Immature natural killer cell (primary cell): ENCODE data around the gene RAD51B. TPM values are rescaled to one million over a fixed set of nuclear protein-coding genes. Genes with fewer than 3 reads are reported as not detected.

Experiments
- DNase-seq, 3 donors: peaks; one replicate each; pipeline ENCODE4 v3.0.0; 2022; ENCODE audit warnings: mixed read lengths in 1 of 3
- H3K27ac Mint-ChIP-seq, 6 donors: one replicate each; pipeline ENCODE4 v1.8.0; 2020; ENCODE audit warnings: mixed read lengths in 6 of 6, mild to moderate bottlenecking in 5 of 6, inconsistent platforms in 4 of 6, moderate library complexity in 3 of 6
- H3K27me3 Mint-ChIP-seq, 3 donors: one replicate each; pipeline ENCODE4 v1.8.0; 2020 to 2021; ENCODE audit warnings: low read depth in 3 of 3, mild to moderate bottlenecking in 3 of 3, mixed read lengths in 3 of 3, moderate library complexity in 3 of 3, inconsistent platforms in 1 of 3
- H3K36me3 Mint-ChIP-seq, 3 donors: one replicate each; pipeline ENCODE4 v1.8.0; 2020; ENCODE audit warnings: mixed read lengths in 3 of 3, inconsistent platforms in 2 of 3, mild to moderate bottlenecking in 2 of 3
- H3K4me1 Mint-ChIP-seq, 2 donors: one replicate each; pipeline ENCODE4 v1.8.0; 2020; ENCODE audit warnings: inconsistent platforms in 2 of 2, mild to moderate bottlenecking in 2 of 2, mixed read lengths in 2 of 2, moderate library complexity in 1 of 2
- H3K4me3 Mint-ChIP-seq, 5 donors: one replicate each; pipeline ENCODE4 v1.8.0; 2020; ENCODE audit warnings: mild to moderate bottlenecking in 5 of 5, mixed read lengths in 5 of 5, inconsistent platforms in 3 of 5, moderate library complexity in 3 of 5
- H3K9me3 Mint-ChIP-seq, 6 donors: one replicate each; pipeline ENCODE4 v1.8.0; 2020; ENCODE audit warnings: mild to moderate bottlenecking in 6 of 6, mixed read lengths in 6 of 6, inconsistent platforms in 4 of 6, moderate library complexity in 3 of 6
- polyA plus RNA-seq, 3 donors: library from polyadenylated mRNA; unstranded; fragments of 300-500 nt; fragmentation: Illumina TruSeq; gene quantifications; one replicate each; pipeline ENCODE4 v1.2.3, GENCODE V29; 2021

The RAD51B gene
- polyA plus RNA-seq, 3 donors from 2014 or later, result 17.6 to 20.8 (median 17.7) TPM

DNA sequence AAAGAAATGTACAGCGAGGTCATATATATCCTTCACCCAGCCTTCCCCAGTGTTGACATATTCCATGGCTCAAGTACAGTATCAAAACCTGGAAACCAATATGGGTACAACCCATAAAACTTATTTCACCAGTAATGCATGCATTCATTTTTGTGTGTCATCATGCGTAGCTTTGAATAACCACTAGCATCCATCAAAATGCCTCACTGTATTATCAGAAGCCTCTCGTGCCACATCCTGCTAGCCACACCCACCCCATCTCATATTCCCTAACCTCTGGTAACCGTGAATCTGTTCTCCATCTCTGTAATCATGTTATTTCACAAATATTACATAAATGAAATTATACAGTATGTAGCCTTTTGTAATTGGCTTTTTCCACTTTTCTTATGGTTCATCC is 314.3 kb downstream of the RAD51B start:
- H3K4me1 Mint-ChIP-seq, result peaks cover 0 to 2% of the 10 kb centered on the region in 2 donors

DNA sequence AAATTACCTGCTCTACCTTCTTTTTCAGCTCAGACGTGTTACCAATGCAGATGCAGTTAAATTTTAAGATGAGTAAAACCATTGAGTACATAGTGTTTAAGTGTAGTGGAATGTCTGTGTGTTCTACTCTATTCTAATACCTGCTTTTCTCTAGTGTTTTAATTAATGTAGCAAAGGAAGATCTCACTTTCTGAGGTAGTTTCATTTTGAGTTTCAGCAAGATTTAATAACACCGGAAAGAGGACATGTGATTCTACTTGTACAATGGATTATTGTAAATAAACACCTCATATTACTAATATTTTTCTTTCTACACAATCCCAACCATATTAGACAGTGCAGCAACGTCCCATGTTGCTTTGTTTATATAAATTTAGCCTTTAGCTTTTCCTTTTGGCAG is 315.4 kb downstream of the RAD51B start:
- Mint-ChIP-seq H3K27ac (no peak overlapping the region), H3K4me3 (no peak overlapping the region), H3K9me3 (no peaks in the 10 kb centered on the region), H3K36me3 (no peaks in the 10 kb centered on the region), H3K4me1 (peaks cover 0 to 2% of the 10 kb centered on the region in 2 donors), H3K27me3 (peaks cover 0 to 3% (median 1%) of the 10 kb centered on the region in 3 donors)
- DNase-seq, result no peak

More for the DNA sequence above, 314.3 kb downstream of the RAD51B start:
- no peak for DNase-seq
- Mint-ChIP-seq H3K9me3 (no peaks in the 10 kb centered on the region), H3K4me3 (no peak overlapping the region), H3K27me3 (peaks cover 0 to 3% (median 1%) of the 10 kb centered on the region in 3 donors), H3K36me3 (no peaks in the 10 kb centered on the region), H3K27ac (no peak overlapping the region)

DNA sequence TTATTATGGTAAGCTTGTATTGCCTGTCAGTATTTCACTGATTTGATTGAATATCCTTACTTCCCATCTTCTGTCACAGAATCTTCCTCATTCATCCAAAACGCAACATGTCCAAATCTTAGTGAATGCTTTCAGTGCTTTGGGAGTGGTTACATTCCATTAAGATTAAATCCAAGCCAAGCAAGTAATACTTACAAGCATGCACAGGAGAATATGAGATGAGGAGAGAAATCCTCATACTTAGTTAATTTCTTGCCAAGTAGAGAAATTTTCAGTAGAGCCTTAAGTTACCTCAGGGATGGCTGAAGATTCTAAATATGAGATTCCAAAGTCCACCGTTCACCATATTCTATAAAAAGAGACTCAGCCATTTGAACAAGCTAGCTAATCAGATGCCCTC is 316.0 kb downstream of the RAD51B start:
- Mint-ChIP-seq H3K4me1 (peaks cover 0 to 2% of the 10 kb centered on the region in 2 donors), H3K4me3 (no peak overlapping the region), H3K27ac (no peak overlapping the region), H3K27me3 (peaks cover 0 to 3% (median 1%) of the 10 kb centered on the region in 3 donors), H3K9me3 (no peaks in the 10 kb centered on the region), H3K36me3 (peaks cover 0 to 2% (median 0%) of the 10 kb centered on the region in 3 donors)
- DNase-seq, result no peak

DNA sequence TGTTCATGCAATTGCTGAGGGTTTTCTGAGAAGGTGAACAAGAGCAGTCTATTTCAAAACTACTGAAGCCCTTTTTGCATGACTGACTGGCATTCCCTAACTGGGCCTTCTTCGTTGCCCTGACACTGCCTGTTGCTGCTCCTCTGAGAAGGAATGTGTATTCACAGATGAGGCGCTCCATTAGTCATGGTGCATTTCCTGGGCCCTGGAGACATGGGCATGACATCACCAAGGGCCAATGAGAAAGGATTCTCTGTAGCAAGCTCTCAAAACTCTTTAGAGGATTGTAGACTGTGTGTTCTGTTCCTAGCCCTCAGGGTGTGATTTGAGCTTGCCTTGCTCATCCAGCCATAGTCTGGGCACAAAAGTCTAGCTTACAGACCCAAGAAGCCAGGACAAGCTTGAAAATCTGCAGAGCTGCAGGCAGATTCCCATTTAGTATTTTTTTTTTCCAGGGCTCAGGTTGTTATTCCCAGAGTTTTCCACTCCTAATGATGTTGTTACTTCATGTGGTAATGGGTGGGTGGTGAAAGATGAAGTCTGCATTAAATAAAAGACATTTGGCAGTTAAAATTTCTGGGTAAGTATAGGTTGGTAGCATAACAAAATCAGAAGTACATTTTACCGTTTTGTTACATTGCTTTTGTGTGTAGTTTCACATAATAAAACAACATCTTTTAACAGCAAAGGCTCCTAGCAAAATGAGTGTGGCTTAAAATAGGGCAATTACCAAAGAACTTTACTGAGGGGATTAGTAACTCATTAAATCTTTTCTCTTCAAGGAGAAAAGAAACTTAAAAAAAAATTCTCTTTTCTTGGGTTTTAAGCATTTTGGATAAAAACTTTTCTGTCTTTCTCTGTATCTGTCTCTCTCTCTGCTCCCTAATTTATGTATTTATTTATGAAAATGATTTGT is 318.4 kb downstream of the RAD51B start:
- Mint-ChIP-seq H3K27ac (no peak overlapping the region), H3K4me1 (peaks cover under 1 to 2% of the 10 kb centered on the region in 2 donors), H3K9me3 (no peaks in the 10 kb centered on the region), H3K27me3 (peaks cover 0 to 3% (median 1%) of the 10 kb centered on the region in 3 donors), H3K36me3 (peaks cover 0 to 3% (median 0%) of the 10 kb centered on the region in 3 donors), H3K4me3 (no peak overlapping the region)
- DNase-seq, result no peak

DNA sequence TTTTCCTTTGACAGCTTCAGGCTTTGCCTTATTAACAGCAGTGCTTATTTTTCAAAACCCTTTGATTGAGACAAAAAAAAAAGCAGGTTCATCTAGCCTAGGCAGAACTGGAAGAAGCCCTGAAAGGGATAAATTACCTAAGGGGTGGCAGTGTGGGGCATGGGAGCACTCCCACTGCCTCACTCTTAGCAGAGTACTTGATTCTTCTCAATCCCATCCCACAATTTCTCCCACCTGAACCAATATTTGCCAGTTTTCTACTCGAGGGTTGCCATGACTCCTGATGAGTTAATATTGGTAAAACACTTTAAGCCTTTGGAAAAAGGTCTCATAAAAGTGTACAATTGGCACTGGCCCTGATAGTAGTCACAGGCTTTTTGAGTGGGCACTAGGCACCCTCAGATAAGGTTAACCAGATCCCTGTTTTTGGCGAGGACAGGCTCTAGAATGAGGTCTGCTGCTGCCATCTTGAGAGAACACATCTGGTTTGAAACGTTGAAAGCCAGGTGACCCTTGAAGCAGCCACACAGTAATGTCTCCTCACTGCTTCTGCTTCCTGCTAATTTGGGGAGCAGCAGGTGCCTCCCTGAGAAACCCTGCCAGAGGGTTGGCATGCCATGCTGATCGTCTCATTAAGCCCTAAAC is 320.0 kb downstream of the RAD51B start:
- H3K27me3 Mint-ChIP-seq, result peaks cover under 1 to 4% (median 3%) of the 10 kb centered on the region in 3 donors
- no peak overlapping the region for H3K27ac Mint-ChIP-seq
- no peaks in the 10 kb centered on the region for H3K9me3 Mint-ChIP-seq

DNA sequence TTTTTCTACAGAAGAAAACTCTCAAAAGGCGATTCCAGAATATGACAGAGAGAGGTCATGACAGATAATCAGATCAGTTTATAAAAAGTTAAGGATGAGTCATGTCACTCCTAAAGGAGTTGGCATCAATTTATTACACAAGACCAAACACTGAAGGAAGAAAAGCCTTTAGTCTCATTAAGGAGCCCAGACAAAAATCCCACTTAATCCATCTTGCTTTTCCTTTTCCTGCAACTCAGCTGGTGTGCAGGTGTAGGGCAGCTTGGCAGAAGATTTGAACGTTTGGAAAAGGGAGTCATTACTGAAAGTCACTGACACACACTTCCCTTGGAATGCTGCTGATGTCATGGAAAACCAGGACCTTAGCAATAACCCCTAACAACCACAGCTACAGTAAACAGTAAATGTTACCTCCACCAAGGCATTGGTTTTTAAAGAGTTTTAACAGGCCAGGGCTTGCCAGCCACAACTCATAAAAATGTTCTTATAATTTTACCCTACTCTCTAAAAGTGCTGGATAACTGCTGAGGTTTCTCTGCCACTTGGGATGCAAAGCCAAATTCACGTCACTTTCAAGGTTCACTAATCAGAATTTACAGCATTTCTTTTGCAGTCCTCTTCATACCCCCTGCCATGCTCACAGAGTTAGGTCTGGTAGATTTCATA is 320.6 kb downstream of the RAD51B start:
- H3K4me3 Mint-ChIP-seq, result no peak overlapping the region
- H3K27ac Mint-ChIP-seq, result no peak overlapping the region
- peaks cover 0 to 3% (median 0%) of the 10 kb centered on the region in 3 donors for H3K36me3 Mint-ChIP-seq
- no peaks in the 10 kb centered on the region for H3K9me3 Mint-ChIP-seq
- no peak for DNase-seq
- H3K4me1 Mint-ChIP-seq, result peaks cover 7 to 21% of the 10 kb centered on the region in 2 donors
- H3K27me3 Mint-ChIP-seq, result peaks cover 0 to 4% (median 3%) of the 10 kb centered on the region in 3 donors

More for the DNA sequence above, 320.0 kb downstream of the RAD51B start:
- DNase-seq, result no peak
- Mint-ChIP-seq H3K4me3 (no peak overlapping the region), H3K4me1 (peaks cover 9 to 16% of the 10 kb centered on the region in 2 donors), H3K36me3 (peaks cover 0 to 3% (median 0%) of the 10 kb centered on the region in 3 donors)

DNA sequence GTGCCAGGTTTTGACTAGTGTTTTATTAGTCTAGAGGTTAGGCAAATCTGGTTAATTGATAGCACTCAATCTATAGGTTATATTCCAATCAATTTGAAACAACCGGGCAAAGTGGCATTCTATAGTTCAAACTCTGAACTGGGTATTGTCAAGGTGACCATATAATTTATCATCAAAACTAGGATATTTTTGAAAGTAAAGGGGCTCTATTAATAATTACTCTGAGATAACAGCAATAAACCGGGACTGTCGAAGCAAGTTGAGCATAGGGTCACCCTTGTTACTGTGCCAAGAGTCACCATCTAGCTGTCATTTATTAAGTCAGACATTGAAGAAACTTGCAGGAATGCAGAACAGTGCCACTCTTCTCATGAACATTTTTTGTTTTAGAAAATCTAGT is 321.2 kb downstream of the RAD51B start:
- H3K36me3 Mint-ChIP-seq, result peaks cover 0 to 3% (median 0%) of the 10 kb centered on the region in 3 donors
- H3K27ac Mint-ChIP-seq, result no peak overlapping the region
- DNase-seq, result no peak
- peaks cover 0 to 4% (median 3%) of the 10 kb centered on the region in 3 donors for H3K27me3 Mint-ChIP-seq
- H3K9me3 Mint-ChIP-seq, result no peaks in the 10 kb centered on the region
- H3K4me3 Mint-ChIP-seq, result no peak overlapping the region
- H3K4me1 Mint-ChIP-seq, result peaks cover 7 to 21% of the 10 kb centered on the region in 2 donors

DNA sequence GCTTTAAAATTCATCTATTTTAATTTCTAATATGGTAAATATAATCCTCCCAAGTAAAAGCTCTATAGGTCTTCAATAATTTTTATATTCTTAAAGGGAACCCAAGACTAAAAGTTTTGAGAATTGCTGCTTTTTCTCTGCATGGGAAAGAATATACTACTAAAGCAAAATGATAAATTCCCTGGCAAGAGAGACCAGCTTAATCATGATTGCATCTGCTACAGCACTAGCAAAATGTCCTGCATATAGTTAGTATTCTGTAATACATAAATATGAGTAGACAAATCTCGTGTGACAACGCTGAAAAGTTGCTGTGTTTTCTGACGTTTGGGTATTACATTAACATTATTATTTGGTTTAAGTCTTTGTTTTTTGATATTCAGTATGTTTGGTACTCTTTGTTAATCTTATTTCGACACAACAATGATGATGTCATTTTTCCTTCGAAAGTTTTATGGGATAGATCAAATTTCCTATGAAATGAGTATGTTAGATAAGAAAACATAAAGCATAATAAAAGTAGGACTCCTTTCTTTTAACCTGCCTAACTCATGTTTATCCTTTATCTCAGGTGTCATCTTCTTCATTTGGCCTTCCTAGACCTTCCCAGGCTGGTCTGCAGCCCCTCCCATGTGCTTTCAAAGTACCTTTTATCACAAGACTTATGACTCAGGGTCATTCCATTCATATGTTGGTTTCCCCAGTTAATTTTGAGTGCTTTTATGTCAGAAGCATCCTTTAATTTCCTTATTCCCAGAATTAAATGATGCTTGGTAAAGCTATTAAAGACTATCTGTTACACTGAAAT is 321.9 kb downstream of the RAD51B start:
- Mint-ChIP-seq H3K36me3 (peaks cover 0 to 3% (median 0%) of the 10 kb centered on the region in 3 donors), H3K4me1 (peaks cover 7 to 21% of the 10 kb centered on the region in 2 donors), H3K27ac (no peak overlapping the region)

DNA sequence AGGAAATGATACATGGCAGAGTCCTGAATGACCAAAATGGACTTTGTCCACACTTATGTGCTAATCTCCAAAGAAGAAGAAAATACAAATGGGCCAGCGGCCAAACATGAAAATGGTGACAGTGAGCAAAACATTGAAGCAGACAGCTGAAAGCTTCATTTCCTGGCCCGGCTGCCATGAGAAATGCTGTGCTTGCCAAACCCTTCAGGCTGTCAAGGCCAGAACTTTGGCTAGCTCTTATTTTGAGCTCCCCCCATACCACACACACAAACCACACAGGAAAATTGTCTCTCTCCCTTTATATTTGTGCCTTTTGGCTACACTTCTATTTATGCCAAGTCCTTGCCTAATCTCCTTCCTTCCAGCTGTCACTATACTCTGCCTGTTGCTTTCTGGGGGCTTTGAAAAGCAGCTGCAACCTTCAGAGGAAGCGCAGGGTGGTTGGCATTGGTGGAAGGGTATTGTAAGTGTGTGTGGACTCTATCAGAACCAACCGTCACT is 323.8 kb downstream of the RAD51B start:
- H3K9me3 Mint-ChIP-seq, result peaks cover 0 to 6% (median 2%) of the 10 kb centered on the region in 6 donors
- H3K36me3 Mint-ChIP-seq, result peaks cover 0 to 4% (median 2%) of the 10 kb centered on the region in 3 donors
- H3K4me1 Mint-ChIP-seq, result peaks cover 7 to 21% of the 10 kb centered on the region in 2 donors
- H3K27me3 Mint-ChIP-seq, result peaks cover 0 to 4% (median 0%) of the 10 kb centered on the region in 3 donors
- no peak overlapping the region for H3K27ac Mint-ChIP-seq
- DNase-seq, result no peak
- H3K4me3 Mint-ChIP-seq, result no peak overlapping the region

More for the DNA sequence above, 321.9 kb downstream of the RAD51B start:
- DNase-seq, result no peak
- H3K27me3 Mint-ChIP-seq, result peaks cover 0 to 4% (median 3%) of the 10 kb centered on the region in 3 donors
- no peak overlapping the region for H3K4me3 Mint-ChIP-seq
- H3K9me3 Mint-ChIP-seq, result no peaks in the 10 kb centered on the region

DNA sequence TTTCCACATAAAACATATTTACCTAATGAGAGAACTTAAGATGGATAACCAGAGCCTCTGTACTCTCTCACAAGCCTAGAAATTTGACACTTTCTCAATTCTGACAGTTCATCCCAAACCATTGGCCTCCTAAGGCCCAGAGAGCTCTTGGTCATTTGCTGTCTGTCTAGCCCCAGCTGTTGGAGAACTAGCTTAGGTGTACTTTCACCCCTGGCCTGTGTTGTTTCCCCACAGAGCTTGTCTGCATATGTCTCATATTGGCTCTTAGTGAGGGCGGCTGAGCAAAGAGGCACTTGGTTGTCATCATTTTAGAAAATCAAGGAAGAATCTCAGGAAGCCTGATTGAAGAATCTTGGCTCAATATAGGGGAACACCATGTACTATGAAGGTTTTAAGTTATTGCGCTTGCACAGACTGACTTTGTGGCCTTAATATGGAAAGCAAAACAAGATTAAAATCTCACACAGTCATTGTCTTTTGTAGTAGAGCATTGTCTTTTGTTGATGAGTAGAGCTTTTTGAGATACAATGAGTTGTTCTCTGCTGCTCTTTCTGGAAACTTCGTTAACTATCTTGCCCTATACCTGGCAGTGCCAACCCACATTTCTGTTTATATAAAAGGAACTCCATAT is 324.6 kb downstream of the RAD51B start:
- H3K4me3 Mint-ChIP-seq, result no peak overlapping the region

DNA sequence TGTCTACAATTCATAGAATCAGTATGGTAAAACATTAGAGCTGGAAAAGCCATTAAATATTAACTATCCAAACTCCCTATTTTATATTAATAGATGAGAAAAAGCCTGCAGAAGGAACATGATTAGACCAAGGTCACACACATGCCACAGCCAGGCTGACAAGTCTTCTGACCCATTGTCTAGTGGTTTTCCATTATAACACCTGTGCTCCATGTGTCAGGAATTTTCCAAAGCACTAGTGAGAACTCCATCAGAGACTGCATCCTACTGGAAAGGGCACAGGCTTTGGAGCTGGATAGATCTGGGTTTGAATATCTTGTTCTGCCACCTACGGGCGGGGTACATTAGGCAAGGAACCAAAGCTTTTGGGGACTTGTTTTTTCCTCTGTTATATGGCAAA is 325.5 kb downstream of the RAD51B start:
- Mint-ChIP-seq H3K4me3 (no peak overlapping the region), H3K4me1 (peaks cover 7 to 21% of the 10 kb centered on the region in 2 donors), H3K27ac (no peak overlapping the region), H3K27me3 (peaks cover 0 to 4% (median 0%) of the 10 kb centered on the region in 3 donors), H3K36me3 (peaks cover 0 to 9% (median 5%) of the 10 kb centered on the region in 3 donors), H3K9me3 (peaks cover 0 to 11% (median 3%) of the 10 kb centered on the region in 6 donors)
- no peak for DNase-seq

More for the DNA sequence above, 324.6 kb downstream of the RAD51B start:
- peaks cover 7 to 21% of the 10 kb centered on the region in 2 donors for H3K4me1 Mint-ChIP-seq
- DNase-seq, result no peak
- H3K36me3 Mint-ChIP-seq, result peaks cover 0 to 9% (median 5%) of the 10 kb centered on the region in 3 donors
- H3K27ac Mint-ChIP-seq, result peak overlapping the region in 1 of 6 donors; percentile 63
- peaks cover 0 to 11% (median 3%) of the 10 kb centered on the region in 6 donors for H3K9me3 Mint-ChIP-seq
- H3K27me3 Mint-ChIP-seq, result peaks cover 0 to 4% (median 0%) of the 10 kb centered on the region in 3 donors

DNA sequence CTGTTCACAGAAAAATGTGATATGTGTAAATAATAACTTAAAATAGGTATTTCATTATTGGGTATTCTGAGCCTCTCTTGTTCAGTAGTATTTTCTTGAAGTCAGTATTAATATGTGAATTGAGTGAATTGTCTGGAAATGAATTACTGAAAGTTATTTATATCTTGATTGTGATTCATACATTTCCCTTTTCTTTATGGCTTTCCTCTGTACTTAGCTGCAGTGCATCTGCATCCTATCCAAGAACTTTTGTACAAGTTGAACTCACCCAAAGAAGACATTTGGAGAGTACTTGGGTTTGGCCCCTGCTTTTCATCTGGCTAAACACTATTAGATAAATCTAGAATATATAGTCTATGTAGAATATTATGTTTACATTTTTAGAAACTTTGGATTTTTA is 326.0 kb downstream of the RAD51B start:
- Mint-ChIP-seq H3K36me3 (peaks cover 0 to 8% (median 5%) of the 10 kb centered on the region in 3 donors), H3K4me1 (peaks cover 7 to 21% of the 10 kb centered on the region in 2 donors), H3K9me3 (peaks cover 0 to 11% (median 3%) of the 10 kb centered on the region in 6 donors), H3K27me3 (peaks cover 0 to 4% (median 0%) of the 10 kb centered on the region in 3 donors), H3K27ac (no peak overlapping the region), H3K4me3 (no peak overlapping the region)
- DNase-seq, result no peak
